ENCODE data around the gene KRI1. TPM values are rescaled to one million over a fixed set of nuclear protein-coding genes. Genes with fewer than 3 reads are reported as not detected.
"Not testable (repeated sequence)": the region's sequence is repeated elsewhere in the genome, so short reads cannot be mapped to it uniquely, and the experiment has no call there.

The KRI1 gene
- total RNA-seq, 1 experiment from 2014 or later: 38.3 TPM

DNA sequence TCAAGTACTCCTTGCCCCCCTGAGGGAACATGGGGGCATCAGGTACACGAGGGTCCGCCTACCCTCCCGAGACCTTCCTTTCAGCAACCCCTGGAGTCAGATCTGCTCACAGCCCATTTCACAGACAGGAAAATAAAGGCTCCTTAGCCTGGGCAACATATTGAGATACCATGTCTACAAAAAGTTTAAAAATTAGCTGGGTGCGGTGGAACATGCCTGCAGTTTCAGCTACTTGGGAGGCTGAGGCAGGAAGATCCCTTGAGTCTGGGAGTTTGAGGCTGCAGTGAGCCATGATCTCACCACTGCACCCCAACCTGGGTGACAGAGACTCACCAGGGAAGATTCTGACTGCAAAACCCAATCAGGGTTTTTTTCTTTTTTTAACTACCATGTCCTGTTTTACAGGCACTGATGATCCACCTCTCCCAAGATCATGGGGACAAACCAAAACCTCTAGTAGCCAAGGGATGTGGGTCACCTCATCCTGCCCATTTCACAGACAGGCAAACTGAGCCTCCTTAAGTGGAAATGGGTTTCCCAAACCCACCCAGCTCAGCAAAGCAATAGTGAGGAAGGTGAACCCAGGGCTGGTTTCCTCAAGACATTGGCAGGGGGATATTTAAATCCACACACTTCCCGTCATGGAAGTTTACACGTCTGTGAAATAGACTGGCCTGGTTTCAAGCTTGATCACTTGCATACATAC is 9.4 kb upstream of the KRI1 start:
- DNase-seq (ENCODE audit: low spot score): no peak

DNA sequence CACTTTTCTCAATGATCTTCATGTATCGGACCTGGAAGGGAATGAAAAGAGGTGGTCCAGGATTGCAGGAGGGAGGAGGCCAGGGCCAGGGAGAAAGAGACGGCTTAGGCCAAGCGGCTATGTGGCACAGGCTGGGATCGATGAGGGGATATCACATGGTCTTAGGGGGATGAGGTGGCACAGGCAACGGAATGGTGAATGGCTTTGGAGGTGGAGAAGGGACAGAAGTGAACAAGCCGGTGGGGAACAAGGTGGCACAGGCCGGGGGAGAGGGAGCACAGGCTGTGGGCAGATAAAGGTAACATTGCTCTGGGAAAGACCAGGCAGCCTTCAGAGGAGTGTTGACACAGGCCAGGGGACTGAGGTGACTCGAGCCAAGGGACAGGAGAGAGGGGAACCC is 8.7 kb upstream of the KRI1 start:
- DNase-seq (ENCODE audit: low spot score): no peak

DNA sequence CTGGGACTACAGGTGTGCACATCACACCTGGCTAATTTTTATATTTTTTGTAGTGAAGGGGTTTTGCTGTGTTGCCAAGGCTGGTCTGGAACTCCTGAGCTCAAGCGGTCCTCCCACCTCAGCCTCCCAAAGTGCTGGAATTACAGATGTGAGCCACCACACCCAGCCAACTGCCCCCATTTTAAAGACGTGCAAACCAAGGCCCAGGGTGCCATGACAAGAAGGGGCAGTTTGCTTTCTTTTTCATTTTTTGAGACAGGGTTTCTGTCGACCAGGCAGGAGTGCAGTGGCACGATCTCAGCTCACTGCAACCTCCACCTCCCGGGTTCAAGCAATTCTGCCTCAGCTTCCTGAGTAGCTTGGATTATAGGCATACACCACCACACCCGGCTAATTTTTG is 8.0 kb upstream of the KRI1 start:
- not testable (repeated sequence) for DNase-seq (ENCODE audit: low spot score)

DNA sequence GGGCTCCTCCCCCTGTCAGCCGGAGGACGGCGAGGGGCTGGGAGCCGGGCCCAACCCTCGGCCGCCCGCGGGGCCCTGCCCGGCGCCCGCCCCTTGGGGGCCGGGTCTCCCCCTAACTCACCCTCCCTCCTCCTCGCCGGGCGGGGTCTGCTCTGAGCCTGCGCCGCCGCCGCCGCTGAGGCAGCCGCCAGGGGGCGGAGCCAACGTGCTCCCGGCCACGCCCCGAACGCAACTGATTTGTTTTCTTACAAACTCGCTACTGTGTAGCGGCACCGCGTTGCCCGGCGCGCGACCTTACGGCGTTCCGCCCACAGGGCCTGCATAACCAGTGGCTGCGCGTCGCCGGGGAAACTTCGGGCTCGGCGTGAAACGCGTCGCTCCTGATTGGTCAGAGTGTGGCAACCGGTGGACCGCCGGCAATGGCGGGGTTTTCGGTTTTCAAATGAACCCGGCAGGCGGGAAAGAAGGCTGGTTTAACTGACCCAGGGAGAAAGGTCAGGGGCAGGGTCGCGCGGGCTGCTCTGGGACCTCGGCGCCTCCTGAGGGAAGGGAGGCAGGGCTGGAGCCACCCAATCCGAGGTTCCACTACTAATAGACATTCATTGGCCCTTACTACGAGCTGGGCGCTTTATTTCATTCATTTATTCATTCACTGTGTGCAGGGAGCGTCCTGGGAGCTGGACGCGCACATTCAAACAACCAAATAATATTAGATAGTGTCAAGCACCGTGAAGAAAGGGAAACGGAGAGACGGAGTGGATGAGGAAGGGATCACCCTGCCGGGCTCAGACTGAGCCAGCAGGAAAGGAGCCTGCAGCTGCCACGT is 3.2 kb upstream of the KRI1 start, which contains the start of gene CDKN2D:
TSS of gene CDKN2D (minus strand) at position 154 of the 826 bp plus-strand sequence. CDS start 326 bp downstream, outside the sequence.
- DNase-seq (ENCODE audit: low spot score): peak; percentile 94

DNA sequence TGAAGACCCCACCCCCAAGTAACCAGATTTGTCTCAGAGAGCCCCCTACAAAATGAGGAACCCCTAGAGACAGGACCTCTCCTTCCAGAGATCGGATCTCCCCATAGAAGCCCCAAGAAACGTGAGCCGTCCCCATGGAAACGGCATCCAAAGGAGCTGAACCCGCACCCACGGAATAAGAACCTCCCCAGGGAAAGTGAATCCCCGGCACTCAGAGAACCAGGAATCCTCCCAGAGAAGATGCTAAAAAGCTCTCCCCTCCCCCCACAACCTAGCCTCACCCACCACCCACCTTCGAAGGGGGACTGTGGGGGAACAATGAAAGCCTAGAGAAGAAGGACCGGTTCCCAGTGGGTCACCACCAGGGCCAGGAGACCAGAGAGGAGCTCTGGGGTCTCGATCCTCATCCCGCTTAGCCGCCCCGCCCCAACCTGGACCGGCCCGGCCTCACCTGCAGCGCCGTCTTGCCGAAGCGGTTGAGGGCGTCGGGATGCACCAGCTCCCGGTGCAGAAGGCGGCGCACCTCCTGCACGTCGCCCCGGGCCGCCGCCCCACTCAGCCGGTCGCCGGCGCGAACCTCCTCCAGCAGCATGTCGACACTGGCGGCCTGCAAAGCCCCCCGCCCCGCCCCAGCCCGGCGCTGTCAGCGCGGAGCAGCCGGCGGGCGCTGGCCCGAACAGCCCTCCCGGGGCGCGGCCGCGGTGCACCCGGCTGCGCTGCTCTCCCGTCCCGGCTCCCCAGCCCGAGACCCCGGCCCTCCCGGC is 2.4 kb upstream of the KRI1 start:
- no peak for DNase-seq (ENCODE audit: low spot score)

DNA sequence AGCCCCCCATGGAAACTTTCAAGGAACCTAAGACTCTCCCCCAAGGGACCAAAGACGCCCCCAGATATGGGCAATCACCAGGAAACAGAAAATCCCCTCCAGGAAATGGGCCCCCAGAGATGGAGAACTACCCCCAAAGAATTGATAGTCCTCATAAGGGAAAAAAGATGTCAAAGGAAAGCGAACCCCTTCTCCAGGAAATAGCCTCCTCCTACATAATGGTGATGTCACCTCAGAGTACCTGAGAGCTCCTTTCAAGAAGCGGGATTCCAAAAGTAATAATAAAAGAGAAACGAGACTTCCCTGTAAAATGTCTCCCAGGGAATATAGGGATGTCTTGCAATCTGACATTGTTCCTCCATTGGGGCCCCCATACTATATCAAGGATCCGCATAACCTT is 1.8 kb upstream of the KRI1 start:
- no peak for DNase-seq (ENCODE audit: low spot score)

DNA sequence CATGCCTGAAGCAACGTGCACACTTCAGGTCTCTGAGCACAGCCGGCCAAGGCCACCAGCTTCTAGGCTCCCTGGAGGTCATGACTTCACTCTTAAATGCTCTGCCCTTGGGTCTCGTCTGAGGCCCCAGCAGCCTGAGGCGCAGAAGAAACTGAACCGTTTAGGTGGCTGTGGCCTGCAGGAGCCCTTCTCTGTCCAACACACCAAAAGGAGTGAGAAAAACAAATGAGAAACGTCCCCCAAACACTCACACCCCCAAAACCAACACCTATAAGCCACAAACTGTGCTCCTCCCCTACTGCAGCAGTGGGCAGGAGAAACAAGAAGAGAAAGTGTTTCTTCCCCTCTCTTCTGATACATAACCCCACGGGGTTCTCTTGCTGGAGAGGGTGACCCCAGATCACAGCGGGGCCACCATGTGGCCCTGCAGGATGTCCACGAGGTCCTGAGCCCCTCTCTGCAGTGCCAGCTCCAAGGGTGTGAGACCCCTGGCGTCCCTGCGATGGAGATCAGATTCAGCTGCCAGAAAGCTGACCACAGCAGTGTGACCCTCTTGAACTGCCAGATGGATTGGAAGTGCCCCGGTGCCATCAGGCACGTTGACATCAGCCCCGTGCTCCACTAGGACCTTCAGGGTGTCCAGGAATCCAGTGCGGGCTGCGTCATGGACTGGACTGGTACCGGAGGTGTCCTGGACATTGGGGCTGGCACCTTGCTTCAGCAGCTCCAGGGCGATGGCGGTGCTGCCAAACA is 1.0 kb upstream of the KRI1 start:
- DNase-seq (ENCODE audit: low spot score): no peak

DNA sequence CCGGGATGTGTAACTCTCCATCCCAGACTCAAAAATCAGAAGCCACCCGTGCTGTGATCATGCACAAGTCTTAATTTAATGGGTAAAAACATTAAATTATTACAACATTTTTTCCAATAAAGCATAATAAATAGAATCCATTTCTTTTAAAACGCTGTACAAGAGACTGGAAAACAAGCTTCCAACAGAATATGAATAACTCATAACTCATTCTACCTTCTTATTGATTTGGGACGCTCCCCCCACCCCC is 523 bp upstream of the KRI1 start:
- DNase-seq (ENCODE audit: low spot score): no peak

DNA sequence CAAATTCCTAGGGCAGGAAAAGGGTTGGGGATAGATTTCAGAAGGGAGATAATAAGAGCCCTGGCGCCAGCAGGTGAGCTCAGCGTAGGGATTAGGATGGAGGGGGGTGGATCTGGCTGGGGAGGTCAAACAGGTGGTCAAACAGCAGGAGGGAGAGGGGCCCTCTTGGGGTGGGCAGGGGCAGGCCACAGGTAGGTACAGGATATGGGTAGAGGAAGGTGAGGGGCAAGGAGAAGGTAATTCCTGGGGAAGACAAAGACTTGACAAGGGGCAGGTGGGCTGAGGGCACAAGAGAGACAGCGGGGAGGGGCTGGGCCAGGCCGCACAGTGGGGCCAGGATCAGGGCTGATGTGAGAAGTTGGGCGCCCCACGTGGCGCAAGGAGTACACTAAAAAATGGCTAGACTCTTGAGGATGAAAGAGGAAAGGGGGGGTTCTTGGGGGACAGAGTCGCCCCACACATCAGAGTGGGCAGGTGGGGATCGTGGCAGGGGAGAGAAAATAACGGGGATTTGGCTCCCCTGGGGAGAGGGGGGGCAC is 713 bp downstream of the KRI1 start:
- DNase-seq (ENCODE audit: low spot score): peak; percentile 59

DNA sequence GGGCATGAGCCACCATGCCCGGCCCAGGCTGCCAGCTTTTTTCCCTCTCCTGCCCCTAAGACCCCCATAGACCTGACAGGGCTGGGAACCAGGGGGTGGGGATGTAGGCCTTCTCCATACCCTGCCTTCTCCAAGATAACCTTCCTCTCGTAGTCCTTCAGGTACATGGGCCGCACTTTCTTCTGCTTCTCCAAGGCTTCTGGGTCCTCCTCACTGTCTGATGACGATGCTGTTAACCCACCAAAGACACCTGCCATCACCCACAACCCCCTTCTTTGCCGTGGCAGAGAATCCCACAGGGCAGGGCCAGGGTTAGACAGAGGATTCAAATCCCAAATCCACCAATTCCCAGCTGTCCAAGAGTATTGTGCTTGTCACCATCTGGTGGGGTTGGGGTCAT is 3.2 kb downstream of the KRI1 start:
- no peak for DNase-seq (ENCODE audit: low spot score)

DNA sequence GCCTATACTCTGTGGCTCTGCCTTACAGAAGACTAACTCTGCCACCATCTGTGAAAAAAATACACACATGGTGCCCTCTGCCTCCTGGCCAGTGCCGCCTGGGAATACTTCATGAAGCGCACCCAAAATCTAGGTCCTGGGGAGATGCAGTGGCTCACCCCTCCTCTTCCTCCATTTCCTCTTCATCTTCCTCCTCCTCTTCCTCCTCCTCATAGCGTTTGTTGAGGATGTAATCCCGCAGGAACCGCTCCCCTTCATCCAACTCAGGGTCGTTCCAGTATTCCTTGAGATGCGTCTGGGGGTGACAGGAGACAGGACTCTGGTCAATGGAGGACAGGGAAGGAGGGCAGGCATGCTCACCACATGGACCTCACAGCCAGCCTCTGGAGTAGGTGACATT is 5.7 kb downstream of the KRI1 start:
- DNase-seq (ENCODE audit: low spot score): no peak

DNA sequence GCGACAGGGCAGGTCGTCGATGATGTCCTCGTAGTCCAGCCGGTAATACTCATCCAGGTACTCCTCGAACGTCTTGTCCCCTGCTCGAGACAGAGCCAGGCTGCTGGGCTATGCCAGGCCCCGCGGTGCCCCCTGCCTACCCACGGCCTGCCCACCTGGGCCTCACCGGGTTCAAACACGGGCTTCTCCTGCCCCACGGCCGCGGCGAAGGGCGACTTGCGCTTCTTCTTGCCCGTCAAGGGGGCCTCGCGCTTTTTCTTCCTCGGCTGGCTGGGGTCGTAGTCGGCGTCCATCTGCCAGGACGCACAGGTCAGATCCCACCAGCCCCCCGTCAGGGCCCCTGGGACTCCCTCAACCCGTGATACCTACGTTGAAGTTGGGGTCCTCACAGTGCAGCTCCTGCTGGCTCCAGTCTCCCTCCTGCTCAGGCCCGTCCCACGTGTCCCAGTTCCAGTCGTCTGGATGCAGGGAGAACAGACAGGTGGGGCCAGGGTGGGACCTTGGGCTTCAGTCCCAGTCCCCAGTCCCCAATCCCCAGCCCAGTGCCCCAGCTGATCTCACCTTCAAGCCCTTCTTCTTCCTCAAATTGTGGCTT is 8.1 kb downstream of the KRI1 start:
- DNase-seq (ENCODE audit: low spot score): no peak

DNA sequence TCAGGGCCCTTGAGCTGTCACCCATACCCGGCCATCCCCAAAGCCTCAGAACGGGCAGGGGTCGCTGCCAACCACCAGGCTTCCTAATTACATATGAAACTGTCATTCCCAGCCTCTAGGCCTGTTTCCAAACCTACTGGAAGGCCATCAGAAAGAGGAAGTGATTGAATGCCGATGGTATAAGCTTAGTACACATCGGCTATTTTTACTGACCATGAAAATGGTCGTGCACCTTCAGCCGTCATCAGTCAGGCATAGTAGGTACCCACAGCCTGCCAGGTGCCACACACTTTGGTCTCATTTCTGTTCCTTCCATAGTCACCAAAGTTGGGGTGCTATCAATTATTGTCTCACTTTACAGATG is 10.2 kb downstream of the KRI1 start:
- no peak for DNase-seq (ENCODE audit: low spot score)

DNA sequence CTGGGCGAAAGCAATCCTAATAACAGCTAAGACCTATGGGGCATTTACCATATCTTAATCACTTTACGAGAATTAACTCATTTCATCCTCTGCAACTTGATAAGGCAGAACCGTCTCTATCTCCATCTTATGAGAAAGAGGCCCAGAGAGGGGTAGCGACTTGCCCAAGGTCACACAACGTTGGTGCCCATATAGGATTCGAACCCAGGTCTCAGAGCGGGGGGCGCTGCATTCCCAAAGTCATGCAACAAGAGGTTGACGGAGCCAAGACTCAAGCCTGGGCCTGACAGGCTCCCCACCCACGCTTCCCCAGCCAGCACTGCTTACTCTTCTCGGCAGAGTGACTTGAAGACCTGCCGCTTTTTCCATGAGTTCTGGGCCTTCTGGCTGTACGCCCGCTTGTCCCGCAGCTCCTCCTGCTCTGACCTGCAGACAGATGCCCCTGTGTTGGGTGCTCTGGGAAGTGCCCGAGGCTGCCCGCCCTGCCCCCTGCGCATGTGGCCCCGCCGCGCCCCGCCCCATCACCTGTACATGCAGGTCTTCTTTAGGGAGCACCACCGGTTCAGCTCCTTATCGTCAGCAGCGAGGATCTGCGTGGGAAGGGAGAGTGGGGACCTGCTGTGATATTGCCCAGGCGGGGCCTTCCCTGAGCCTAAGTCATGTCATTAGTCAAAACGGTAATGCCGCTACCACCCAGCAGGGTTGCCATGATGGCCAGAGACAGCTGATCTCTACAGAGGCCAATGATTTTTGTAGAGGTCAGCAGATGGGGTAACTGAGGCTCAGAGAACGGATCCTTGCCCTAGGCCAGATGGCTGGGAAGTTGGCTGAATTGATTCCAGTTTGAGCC is 10.8 kb downstream of the KRI1 start:
- DNase-seq (ENCODE audit: low spot score): no peak

DNA sequence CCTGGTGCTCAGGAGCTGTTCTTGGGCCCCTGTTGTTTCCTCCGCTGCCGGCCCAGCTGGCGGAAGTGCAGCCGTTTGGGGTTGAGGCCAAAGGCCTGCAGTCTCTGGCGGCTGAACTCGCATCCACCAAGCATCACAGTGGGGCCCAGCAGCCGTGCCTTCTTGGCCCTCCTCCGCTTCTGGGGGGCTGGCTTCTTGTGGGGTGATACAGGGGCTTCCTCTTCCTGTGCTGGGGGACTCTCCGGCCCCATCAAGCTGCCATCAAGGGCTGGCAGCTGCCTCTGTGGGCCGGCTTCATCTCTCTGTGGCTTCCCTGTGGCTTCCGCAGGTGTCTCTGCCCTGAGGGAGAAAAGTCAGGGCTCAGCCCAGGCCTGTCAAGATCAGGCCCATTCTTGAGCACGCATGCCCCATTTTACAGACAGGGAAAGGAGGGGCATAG is 11.8 kb downstream of the KRI1 start:
- no peak for DNase-seq (ENCODE audit: low spot score)

DNA sequence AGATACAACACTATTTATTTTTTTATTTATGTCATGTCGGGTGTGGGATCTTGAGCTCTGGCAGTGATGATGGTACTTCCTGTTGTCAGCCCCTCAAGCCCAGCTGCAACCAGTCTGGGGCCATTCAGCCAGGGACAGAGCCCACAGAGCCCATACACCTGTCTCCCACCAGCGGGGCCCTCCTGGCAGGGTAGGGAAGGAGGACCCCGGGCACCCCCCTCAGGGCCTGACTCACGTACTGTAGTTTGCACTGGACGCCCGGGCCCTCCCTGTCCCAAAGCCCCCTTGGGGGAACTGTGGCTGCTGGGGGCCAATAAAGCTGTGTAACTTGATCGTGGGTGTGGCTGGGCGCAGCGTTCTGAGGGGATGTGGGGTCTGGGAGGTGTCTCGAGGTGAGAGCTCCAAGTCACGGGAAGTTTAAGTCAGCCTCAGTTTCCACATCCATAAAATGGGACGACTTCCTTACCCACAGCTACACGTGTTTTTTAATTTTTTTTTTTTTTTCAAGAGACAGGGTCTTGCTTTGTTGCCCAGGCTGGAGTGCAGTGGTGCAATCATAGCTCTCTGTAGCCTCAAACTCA is 12.6 kb downstream of the KRI1 start:
- no peak for DNase-seq (ENCODE audit: low spot score)

DNA sequence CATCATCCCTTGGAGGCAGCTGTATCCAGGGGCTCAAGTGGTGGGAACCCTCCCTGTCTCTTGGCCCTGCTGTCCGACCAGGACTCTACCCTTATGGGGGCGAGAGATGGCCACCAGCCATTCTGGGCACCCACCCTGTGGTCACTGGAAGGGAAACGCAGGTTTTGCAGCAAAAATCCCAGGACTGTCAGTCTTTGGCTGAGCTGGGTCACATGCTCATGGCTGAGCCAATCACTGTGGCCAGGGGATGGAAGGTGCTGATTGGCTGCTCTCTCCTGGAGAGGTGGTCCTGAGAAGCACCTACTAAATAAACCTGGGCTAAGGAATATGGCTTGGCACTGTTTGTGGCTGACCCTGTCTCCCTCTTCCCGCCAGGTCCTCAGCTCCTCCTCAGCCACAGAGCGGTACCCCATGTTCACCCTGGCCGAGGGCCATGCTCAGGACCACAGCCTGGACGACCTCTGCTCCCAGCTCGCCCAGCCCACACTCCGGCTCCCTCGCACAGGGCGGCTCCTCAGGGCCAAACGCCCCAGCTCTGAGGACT is 13.2 kb downstream of the KRI1 start:
- peak; percentile 13 for DNase-seq (ENCODE audit: low spot score)

DNA sequence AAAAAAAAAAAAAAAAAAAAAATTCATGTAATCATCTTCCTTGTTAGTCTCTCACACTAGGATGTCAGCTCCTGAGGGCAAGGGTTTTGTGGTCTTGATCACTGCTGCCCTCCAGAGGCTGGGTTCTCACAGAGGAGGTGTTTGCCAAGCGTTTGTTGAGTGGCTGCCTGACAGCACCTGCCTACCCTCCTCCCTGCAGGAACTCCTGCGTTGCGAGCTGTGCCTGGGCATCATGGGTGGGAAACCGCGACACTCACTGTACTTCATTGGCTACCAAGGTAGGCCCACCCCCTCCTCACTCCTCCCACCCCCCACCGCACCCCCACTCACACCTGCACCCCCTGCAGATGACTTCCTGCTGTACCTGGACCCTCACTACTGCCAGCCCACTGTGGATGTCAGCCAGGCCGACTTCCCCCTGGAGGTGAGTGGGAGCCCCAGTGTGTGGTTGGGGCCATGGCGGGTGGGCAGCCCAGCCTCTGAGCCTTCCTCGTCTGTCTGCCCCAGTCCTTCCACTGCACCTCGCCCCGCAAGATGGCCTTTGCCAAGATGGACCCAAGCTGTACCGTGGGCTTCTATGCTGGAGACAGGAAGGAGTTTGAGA is 14.0 kb downstream of the KRI1 start:
- peak; percentile 59 for DNase-seq (ENCODE audit: low spot score)

DNA sequence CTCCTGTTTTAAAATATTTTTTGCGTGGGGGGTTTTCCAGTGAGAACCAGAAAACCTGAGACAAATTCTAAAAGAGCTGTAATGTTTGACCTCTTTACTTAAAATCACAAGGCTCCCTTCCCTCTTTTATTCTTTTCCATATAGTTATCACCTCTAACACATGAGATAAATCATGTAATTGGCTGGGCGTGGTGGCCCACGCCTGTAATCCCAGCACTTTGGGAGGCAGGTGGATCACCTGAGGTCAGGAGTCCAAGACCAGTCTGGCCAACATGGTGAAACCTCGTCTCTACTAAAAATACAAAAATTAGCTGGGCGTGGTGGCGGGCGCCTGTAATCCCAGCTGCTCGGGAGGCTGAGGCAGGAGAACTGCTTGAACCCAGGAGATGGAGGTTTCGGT is 14.8 kb downstream of the KRI1 start:
- DNase-seq (ENCODE audit: low spot score): not testable (repeated sequence)
